Measurements from ENCODE around the gene LRRC55. TPM values are rescaled to one million over a fixed set of nuclear protein-coding genes. Genes with fewer than 3 reads are reported as not detected.

Gene LRRC55
- total and polyA plus RNA-seq, 9 donors, result 0.05 to 0.48 (median 0.11) TPM; not detected in 2

- intact Hi-C loops (cut with DNase I), result no loop called here
- no peaks in the 10 kb centered on the region for H3K4me1 ChIP-seq (ENCODE audit: insufficient read depth)
- TF ChIP-seq, protein P1, sequence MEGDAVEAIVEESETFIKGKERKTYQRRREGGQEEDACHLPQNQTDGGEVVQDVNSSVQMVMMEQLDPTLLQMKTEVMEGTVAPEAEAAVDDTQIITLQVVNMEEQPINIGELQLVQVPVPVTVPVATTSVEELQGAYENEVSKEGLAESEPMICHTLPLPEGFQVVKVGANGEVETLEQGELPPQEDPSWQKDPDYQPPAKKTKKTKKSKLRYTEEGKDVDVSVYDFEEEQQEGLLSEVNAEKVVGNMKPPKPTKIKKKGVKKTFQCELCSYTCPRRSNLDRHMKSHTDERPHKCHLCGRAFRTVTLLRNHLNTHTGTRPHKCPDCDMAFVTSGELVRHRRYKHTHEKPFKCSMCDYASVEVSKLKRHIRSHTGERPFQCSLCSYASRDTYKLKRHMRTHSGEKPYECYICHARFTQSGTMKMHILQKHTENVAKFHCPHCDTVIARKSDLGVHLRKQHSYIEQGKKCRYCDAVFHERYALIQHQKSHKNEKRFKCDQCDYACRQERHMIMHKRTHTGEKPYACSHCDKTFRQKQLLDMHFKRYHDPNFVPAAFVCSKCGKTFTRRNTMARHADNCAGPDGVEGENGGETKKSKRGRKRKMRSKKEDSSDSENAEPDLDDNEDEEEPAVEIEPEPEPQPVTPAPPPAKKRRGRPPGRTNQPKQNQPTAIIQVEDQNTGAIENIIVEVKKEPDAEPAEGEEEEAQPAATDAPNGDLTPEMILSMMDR (IDR thresholded peaks at IDR 0.05), result no peak
- no peak for TF ChIP-seq POLR2A (IDR thresholded peaks at IDR 0.05)
- H3K4me3 ChIP-seq, result no peak overlapping the region
- no peaks in the 10 kb centered on the region for H3K9me3 ChIP-seq
- H3K27ac ChIP-seq, result no peak overlapping the region
- 32 to 56% (median 37%) methylated on average over 7 of the region's 7 CpGs for WGBS, 3 donors
- DNase-seq, result no peak
- H3K36me3 ChIP-seq, result no peaks in the 10 kb centered on the region
- H3K27me3 ChIP-seq, result no peaks in the 10 kb centered on the region
Observed at GRCh38 chr11:57210781-57211180, 29.0 kb downstream of the LRRC55 start.

GRCh38 chr11:57213342-57214097, 31.8 kb downstream of the LRRC55 start:
- no peaks in the 10 kb centered on the region for H3K36me3 ChIP-seq
- DNase-seq, result no peak
- no peaks in the 10 kb centered on the region for H3K9me3 ChIP-seq
- WGBS, 3 donors, result 57 to 70% (median 58%) methylated on average over 9 of the region's 9 CpGs
- intact Hi-C loops (cut with DNase I), result no loop called here
- no peak overlapping the region for H3K4me3 ChIP-seq
- H3K27ac ChIP-seq, result no peak overlapping the region
- no peaks in the 10 kb centered on the region for H3K4me1 ChIP-seq (ENCODE audit: insufficient read depth)
- H3K27me3 ChIP-seq, result no peaks in the 10 kb centered on the region
- TF ChIP-seq, protein P1 (IDR thresholded peaks at IDR 0.05), result no peak
- TF ChIP-seq EP300 (IDR thresholded peaks at IDR 0.05) (no peak), POLR2A (IDR thresholded peaks at IDR 0.05) (no peak)

DNA sequence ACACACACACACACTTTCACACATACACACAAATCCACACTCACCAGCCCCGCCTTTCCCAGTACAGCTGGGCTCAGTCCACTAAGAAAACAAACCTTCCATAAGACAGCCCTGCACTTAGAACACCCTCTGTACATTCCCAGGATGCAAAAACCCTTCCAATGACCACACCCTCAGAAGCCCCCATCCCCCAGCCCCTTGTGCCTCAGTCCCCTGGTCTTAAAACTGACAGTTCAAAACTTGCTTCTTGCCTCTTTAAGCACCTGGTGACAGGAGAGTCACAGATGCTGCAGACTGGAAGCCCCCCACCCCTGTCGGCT, 32.3 kb downstream of the LRRC55 start:
- 74 to 79% (median 75%) methylated on average over 2 of the region's 2 CpGs for WGBS, 3 donors
- TF ChIP-seq POLR2A (IDR thresholded peaks at IDR 0.05) (no peak), EP300 (IDR thresholded peaks at IDR 0.05) (no peak)
- TF ChIP-seq, protein P1 (IDR thresholded peaks at IDR 0.05), result no peak
- H3K9me3 ChIP-seq, result no peaks in the 10 kb centered on the region
- intact Hi-C loops (cut with DNase I), result no loop called here
- H3K27ac ChIP-seq, result no peak overlapping the region
- no peak overlapping the region for H3K4me3 ChIP-seq
- no peak for DNase-seq
- H3K27me3 ChIP-seq, result no peaks in the 10 kb centered on the region
- H3K36me3 ChIP-seq, result no peaks in the 10 kb centered on the region
- H3K4me1 ChIP-seq (ENCODE audit: insufficient read depth), result no peaks in the 10 kb centered on the region

DNA sequence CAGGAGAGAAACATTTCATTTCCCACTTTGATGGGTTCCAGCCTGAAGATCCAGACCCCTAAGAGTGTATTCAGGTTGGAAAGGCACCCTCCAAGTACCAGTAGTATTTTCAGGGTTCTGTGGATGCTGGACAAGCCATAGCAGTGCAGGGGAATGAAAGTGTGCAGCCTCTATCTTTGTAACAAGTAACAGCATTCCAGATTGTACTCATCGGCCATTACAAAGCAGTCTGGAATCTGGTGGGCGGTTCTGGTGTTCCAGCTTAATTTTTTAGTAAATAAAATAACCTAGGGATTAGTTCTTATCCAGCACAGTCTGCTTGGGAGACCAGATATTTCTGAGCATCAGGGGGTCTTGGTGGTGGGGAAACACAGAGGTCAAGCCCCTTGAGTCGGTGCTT, 32.7 kb downstream of the LRRC55 start:
- no peak for DNase-seq
- no peak for TF ChIP-seq POLR2A (IDR thresholded peaks at IDR 0.05)
- TF ChIP-seq, protein P1 (IDR thresholded peaks at IDR 0.05), result no peak
- no peak for TF ChIP-seq EP300 (IDR thresholded peaks at IDR 0.05)
- 10 to 28% (median 14%) methylated on average over 3 of the region's 3 CpGs for WGBS, 3 donors
- Histone ChIP-seq H3K4me1 (ENCODE audit: insufficient read depth) (no peaks in the 10 kb centered on the region), H3K27me3 (no peaks in the 10 kb centered on the region), H3K9me3 (no peaks in the 10 kb centered on the region), H3K4me3 (no peak overlapping the region), H3K27ac (no peak overlapping the region), H3K36me3 (no peaks in the 10 kb centered on the region)
- intact Hi-C loops (cut with DNase I), result no loop called here
